Measurements from ENCODE around the gene ISM1. TPM values are rescaled to one million over a fixed set of nuclear protein-coding genes. Genes with fewer than 3 reads are reported as not detected.

ISM1 gene
- polyA plus RNA-seq, 3 donors, result 3.9 to 4.4 (median 4.3) TPM

- no peak for DNase-seq (ENCODE audit: low read depth in 3 of 3, low spot score in 2 of 3)
These were observed 57.9 kb downstream of the ISM1 start for GRCh38 chr20:13278812-13279570.

- no peak for DNase-seq (ENCODE audit: low read depth in 3 of 3, low spot score in 2 of 3)
These were observed 59.7 kb downstream of the ISM1 start for GRCh38 chr20:13280609-13281324.

GRCh38 chr20:13283869-13284829 lies 63.1 kb downstream of the ISM1 start:
- no peak for DNase-seq (ENCODE audit: low read depth in 3 of 3, low spot score in 2 of 3)

GRCh38 chr20:13284830-13285229 lies 63.8 kb downstream of the ISM1 start:
- DNase-seq (ENCODE audit: low read depth in 3 of 3, low spot score in 2 of 3), result no peak

GRCh38 chr20:13285408-13285807 lies 64.3 kb downstream of the ISM1 start:
- no peak for DNase-seq (ENCODE audit: low read depth in 3 of 3, low spot score in 2 of 3)

GRCh38 chr20:13286052-13286451 lies 65.0 kb downstream of the ISM1 start:
- no peak for DNase-seq (ENCODE audit: low read depth in 3 of 3, low spot score in 2 of 3)

- no peak for DNase-seq (ENCODE audit: low read depth in 3 of 3, low spot score in 2 of 3)
These were observed 65.5 kb downstream of the ISM1 start for GRCh38 chr20:13286607-13287006.

GRCh38 chr20:13288357-13288756 lies 67.3 kb downstream of the ISM1 start:
- no peak for DNase-seq (ENCODE audit: low read depth in 3 of 3, low spot score in 2 of 3)

GRCh38 chr20:13289031-13289430 lies 68.0 kb downstream of the ISM1 start:
- no peak for DNase-seq (ENCODE audit: low read depth in 3 of 3, low spot score in 2 of 3)

GRCh38 chr20:13290724-13291123 lies 69.7 kb downstream of the ISM1 start:
- DNase-seq (ENCODE audit: low read depth in 3 of 3, low spot score in 2 of 3), result no peak

- no peak for DNase-seq (ENCODE audit: low read depth in 3 of 3, low spot score in 2 of 3)
These were observed 70.1 kb downstream of the ISM1 start for GRCh38 chr20:13291157-13291556.

- no peak for DNase-seq (ENCODE audit: low read depth in 3 of 3, low spot score in 2 of 3)
These were observed 71.3 kb downstream of the ISM1 start for GRCh38 chr20:13292201-13292885.

- DNase-seq (ENCODE audit: low read depth in 3 of 3, low spot score in 2 of 3), result no peak
These were observed 73.4 kb downstream of the ISM1 start for GRCh38 chr20:13294522-13294921.

- DNase-seq (ENCODE audit: low read depth in 3 of 3, low spot score in 2 of 3), result no peak
These were observed 74.6 kb downstream of the ISM1 start for GRCh38 chr20:13295637-13296036.

GRCh38 chr20:13296070-13296469 lies 75.0 kb downstream of the ISM1 start:
- DNase-seq (ENCODE audit: low read depth in 3 of 3, low spot score in 2 of 3), result no peak

GRCh38 chr20:13297147-13297899 lies 76.2 kb downstream of the ISM1 start:
- DNase-seq (ENCODE audit: low read depth in 3 of 3, low spot score in 2 of 3), result no peak

- no peak for DNase-seq (ENCODE audit: low read depth in 3 of 3, low spot score in 2 of 3)
These were observed 77.8 kb downstream of the ISM1 start for GRCh38 chr20:13298692-13299373.

GRCh38 chr20:13299401-13299800 lies 78.3 kb downstream of the ISM1 start:
- DNase-seq (ENCODE audit: low read depth in 3 of 3, low spot score in 2 of 3), result no peak

GRCh38 chr20:13301596-13301995 lies 80.5 kb downstream of the ISM1 start:
- DNase-seq (ENCODE audit: low read depth in 3 of 3, low spot score in 2 of 3), result no peak
